Measurements from ENCODE around the gene SLC39A2. TPM values are rescaled to one million over a fixed set of nuclear protein-coding genes. Genes with fewer than 3 reads are reported as not detected.

SLC39A2 gene
- total and polyA plus RNA-seq, 3 experiments from 2014 or later, result 0.16 TPM; not detected in 2

DNA sequence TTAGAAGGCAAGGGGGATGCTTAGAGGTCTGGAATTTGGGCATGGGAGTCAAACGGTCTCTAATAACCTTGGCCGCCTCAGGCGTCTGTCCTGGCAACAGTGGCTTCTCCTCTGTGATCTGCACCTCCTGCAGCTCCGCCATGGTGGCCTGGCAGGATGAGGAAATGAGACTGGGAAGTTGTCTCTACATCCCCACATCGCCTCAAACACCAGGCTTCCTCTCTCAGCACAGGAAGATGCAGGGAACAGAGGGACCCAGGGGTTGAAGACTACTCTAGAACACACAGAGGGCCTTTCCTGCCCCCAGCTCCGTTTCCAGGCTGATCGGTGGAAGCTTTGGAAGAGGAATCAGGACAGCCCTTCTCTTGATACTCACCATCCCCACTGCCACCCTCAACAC, 24.1 kb downstream of the SLC39A2 start:
- no peak for DNase-seq
- ChIA-PET CTCF (interaction anchor here (1.3 to 2.7 kb wide), 3 partner anchors 8 to 48 kb away, joined by 3 to 17 read pairs (median 12); partner anchors contain the start of gene ARHGEF40), POLR2A (interaction anchor here (0.6 kb wide), 1 partner anchor 32 kb away, joined by 3 read pairs; no protein-coding TSS in a partner anchor)
- Mint-ChIP-seq H3K9me3 (no peaks in the 10 kb centered on the region), H3K4me1 (peaks cover 20 to 24% (median 23%) of the 10 kb centered on the region in 3 donors), H3K27ac (peak overlapping the region in 3 of 8 donors; percentile 12 to 31 (median 17)), H3K36me3 (peaks cover 0 to 34% (median 6%) of the 10 kb centered on the region in 3 donors), H3K4me3 (peak overlapping the region; percentile 5 to 95 (median 85)), H3K27me3 (peaks cover 0 to 14% of the 10 kb centered on the region in 2 donors)
- H3K27me3 ChIP-seq (ENCODE audit: insufficient read depth, low read length, poor library complexity, severe bottlenecking), result no peaks in the 10 kb centered on the region
- no peaks in the 10 kb centered on the region for H3K9me3 ChIP-seq (ENCODE audit: low read length)
- H3K4me3 ChIP-seq (ENCODE audit: low read length), result no peak overlapping the region
- no peak overlapping the region for H3K27ac ChIP-seq (ENCODE audit: low read depth, low read length)
- H3K36me3 ChIP-seq (ENCODE audit: insufficient read depth, low read length), result no peaks in the 10 kb centered on the region
- peaks cover 13% of the 10 kb centered on the region for H3K4me1 ChIP-seq (ENCODE audit: insufficient read depth, low read length)

DNA sequence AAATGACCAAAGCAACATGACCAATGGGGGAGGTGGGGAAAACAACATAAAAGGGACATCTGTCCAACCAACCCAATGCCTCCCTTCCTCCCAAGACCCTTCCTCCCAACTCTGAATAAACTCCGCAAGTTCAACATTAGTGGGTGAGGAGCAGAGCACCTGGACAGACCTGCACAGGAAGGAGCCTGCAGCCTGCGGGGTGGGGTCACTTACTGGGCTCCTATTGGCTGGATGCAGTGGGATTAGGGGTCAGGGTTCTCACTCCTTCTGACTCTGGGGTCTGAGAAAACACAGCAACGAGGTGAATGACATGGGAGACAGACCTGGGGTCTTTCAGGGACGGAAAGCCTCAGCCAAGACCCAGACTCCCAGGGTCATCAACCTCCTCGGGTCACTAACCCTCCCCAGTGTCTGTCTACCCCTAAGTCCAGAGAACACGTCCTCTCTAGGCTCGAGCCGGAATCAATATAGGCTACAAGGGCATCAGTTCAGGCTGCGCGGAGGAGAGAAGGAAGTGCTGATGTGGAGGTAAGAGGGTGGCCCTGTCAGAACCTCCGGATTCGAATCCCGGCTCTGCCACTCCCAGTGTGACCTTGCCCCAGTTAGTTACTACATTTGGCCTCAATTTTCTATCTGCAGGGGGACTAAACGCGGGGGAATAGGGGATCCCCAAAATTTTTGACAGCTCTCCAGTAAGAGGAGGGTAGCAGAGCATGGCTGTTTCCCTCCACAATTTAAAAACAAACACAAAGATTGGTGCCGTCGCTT, 24.9 kb downstream of the SLC39A2 start:
- peak in 1 of 5 donors; percentile 17 for DNase-seq
- Mint-ChIP-seq H3K9me3 (no peaks in the 10 kb centered on the region), H3K4me1 (peaks cover 20 to 24% (median 23%) of the 10 kb centered on the region in 3 donors), H3K4me3 (peak overlapping the region; percentile 70 to 95 (median 87)), H3K27me3 (peaks cover 0 to 14% of the 10 kb centered on the region in 2 donors), H3K36me3 (peaks cover 0 to 26% (median 6%) of the 10 kb centered on the region in 3 donors), H3K27ac (peak overlapping the region in 7 of 8 donors; percentile 5 to 96 (median 85))
- H3K36me3 ChIP-seq (ENCODE audit: insufficient read depth, low read length), result no peaks in the 10 kb centered on the region
- ChIA-PET CTCF (interaction anchor here (0.6 to 2.7 kb wide), 4 partner anchors 9 to 79 kb away, joined by 3 to 17 read pairs (median 8); partner anchors contain the start of gene ARHGEF40), POLR2A (interaction anchor here (0.6 to 1.4 kb wide), 3 partner anchors 33 to 80 kb away, joined by 3 to 4 read pairs (median 3); no protein-coding TSS in a partner anchor)
- peaks cover 13% of the 10 kb centered on the region for H3K4me1 ChIP-seq (ENCODE audit: insufficient read depth, low read length)
- no peaks in the 10 kb centered on the region for H3K9me3 ChIP-seq (ENCODE audit: low read length)
- peak overlapping the region; percentile 71 for H3K4me3 ChIP-seq (ENCODE audit: low read length)
- H3K27ac ChIP-seq (ENCODE audit: low read depth, low read length), result peak overlapping the region; percentile 67
- no peaks in the 10 kb centered on the region for H3K27me3 ChIP-seq (ENCODE audit: insufficient read depth, low read length, poor library complexity, severe bottlenecking)

DNA sequence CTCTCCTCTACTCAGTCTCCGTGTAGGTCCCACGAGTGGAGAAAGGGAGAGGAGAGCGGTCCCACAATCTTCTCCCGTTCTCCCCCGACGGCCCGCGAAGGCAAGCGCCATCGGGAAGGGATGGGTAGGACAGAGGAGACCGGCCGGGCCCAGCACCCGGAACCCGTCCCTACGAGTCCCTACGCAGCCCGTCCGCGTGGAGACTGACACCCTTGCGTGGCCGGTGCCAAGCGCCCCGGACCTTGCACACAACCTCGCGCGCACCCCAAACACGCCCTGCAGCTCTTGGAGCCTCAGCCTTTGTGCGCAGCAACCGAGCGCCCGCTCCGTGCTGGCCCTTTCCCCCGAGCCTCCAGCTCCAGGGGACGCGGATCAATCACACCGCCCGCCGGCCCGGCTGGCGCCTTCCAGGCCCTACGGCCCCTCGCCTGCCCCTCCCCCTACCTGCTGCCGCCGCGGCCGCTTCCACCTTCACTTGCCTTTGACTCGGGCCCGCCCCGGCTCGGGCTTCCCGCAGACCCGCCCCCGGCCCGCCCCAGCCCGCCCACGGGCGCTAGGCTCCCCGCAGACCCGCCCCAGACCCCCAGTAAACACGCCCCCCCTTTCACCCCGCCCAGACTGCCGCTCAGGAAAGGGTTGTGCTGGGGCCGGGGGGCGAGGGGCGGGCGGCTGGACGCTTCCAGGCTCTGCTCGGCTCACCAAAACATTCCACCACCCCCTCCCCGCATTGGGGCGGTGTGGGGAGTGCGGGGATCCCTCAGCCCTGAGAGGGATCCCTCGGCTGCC, 25.7 kb downstream of the SLC39A2 start, which contains the start of gene NDRG2:
TSS of gene NDRG2 (minus strand) at position 477 of the 786 bp plus-strand sequence. CDS start 1,746 bp downstream, outside the sequence.
- POLR2A ChIA-PET, result interaction anchor here (1.4 kb wide), 2 partner anchors 46 to 79 kb away, joined by 3 to 4 read pairs; no protein-coding TSS in a partner anchor

DNA sequence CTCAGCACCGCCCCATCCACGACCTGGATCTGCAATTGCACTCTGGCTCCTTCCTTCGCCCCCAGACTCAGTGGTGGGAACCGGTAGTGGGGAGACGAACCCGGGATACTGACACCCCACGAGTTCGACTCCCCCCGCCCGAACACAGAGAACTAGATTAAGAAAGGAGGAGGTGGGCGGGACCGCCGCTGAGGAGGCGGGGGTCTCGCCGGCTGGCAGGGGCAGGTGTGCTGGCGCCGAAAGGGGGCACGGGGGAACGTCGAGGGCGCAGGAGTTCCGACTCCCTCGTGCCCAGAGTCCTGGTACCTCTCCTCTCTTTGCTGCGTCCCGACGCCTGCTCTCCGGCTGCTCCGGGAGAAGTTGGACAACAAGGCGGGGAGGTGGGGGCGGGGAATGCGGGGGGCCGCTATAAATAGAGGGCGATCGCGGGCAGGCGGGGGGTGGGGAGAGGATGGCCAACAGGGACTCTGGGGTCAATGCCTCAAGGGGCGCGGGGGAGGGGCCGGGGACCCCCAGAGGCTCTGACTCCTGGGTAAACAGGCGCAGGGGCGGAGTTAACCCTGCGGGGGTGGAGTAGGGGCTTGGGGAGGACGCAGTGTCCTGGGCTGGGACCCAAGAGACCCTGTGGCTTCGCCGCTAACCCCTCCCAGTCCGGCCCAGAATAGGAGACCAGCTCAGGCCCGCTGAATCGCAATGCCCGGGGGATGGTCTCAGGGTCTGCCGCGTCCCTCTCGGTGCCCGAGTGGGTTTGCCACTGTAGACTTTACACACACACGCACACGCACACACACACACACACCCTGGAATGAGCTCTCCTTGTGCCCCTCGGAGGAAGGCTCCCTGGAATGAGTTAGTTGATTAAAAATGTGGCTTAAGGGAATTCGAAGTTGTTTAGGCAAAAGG, 26.5 kb downstream of the SLC39A2 start:
- Mint-ChIP-seq H3K4me1 (peaks cover 20 to 24% (median 23%) of the 10 kb centered on the region in 3 donors), H3K9me3 (no peaks in the 10 kb centered on the region), H3K27me3 (peaks cover 0 to 11% of the 10 kb centered on the region in 2 donors), H3K27ac (peak overlapping the region in 6 of 8 donors; percentile 28 to 96 (median 87)), H3K4me3 (peak overlapping the region; percentile 82 to 95 (median 92)), H3K36me3 (peaks cover 0 to 16% (median 2%) of the 10 kb centered on the region in 3 donors)
- Histone ChIP-seq H3K4me3 (ENCODE audit: low read length) (peak overlapping the region; percentile 66), H3K9me3 (ENCODE audit: low read length) (no peaks in the 10 kb centered on the region), H3K4me1 (ENCODE audit: insufficient read depth, low read length) (peaks cover 13% of the 10 kb centered on the region), H3K27ac (ENCODE audit: low read depth, low read length) (peak overlapping the region; percentile 49), H3K36me3 (ENCODE audit: insufficient read depth, low read length) (no peaks in the 10 kb centered on the region), H3K27me3 (ENCODE audit: insufficient read depth, low read length, poor library complexity, severe bottlenecking) (no peaks in the 10 kb centered on the region)
- ChIA-PET POLR2A (interaction anchor here (1.4 kb wide), 2 partner anchors 45 to 78 kb away, joined by 3 to 4 read pairs; no protein-coding TSS in a partner anchor), CTCF (interaction anchor here (0.6 to 2.5 kb wide), 7 partner anchors 10 to 79 kb away, joined by 3 to 17 read pairs (median 4); no protein-coding TSS in a partner anchor)
- DNase-seq, result no peak

More for the DNA sequence above, 25.7 kb downstream of the SLC39A2 start, which contains the start of gene NDRG2:
- Mint-ChIP-seq H3K4me3 (peak within 1 kb of the TSS; percentile 82 to 95 (median 92)), H3K27ac (peak within 1 kb of the TSS in 7 of 8 donors; percentile 51 to 96 (median 85)), H3K4me1 (peaks cover 20 to 24% (median 23%) of the 10 kb centered on the region in 3 donors), H3K9me3 (no peaks in the 10 kb centered on the region), H3K27me3 (peaks cover 0 to 14% of the 10 kb centered on the region in 2 donors), H3K36me3 (peaks cover 0 to 19% (median 2%) of the 10 kb centered on the region in 3 donors)
- H3K36me3 ChIP-seq (ENCODE audit: insufficient read depth, low read length), result no peaks in the 10 kb centered on the region
- H3K4me1 ChIP-seq (ENCODE audit: insufficient read depth, low read length), result peaks cover 13% of the 10 kb centered on the region
- H3K9me3 ChIP-seq (ENCODE audit: low read length), result no peaks in the 10 kb centered on the region
- H3K4me3 ChIP-seq (ENCODE audit: low read length), result peak within 1 kb of the TSS; percentile 71
- no peaks in the 10 kb centered on the region for H3K27me3 ChIP-seq (ENCODE audit: insufficient read depth, low read length, poor library complexity, severe bottlenecking)
- DNase-seq, result peak; percentile 66 to 86 (median 74)
- peak within 1 kb of the TSS; percentile 67 for H3K27ac ChIP-seq (ENCODE audit: low read depth, low read length)
- CTCF ChIA-PET, result interaction anchor here (1.3 to 2.7 kb wide), 3 partner anchors 10 to 46 kb away, joined by 3 to 17 read pairs (median 12); partner anchors contain the start of gene ARHGEF40

DNA sequence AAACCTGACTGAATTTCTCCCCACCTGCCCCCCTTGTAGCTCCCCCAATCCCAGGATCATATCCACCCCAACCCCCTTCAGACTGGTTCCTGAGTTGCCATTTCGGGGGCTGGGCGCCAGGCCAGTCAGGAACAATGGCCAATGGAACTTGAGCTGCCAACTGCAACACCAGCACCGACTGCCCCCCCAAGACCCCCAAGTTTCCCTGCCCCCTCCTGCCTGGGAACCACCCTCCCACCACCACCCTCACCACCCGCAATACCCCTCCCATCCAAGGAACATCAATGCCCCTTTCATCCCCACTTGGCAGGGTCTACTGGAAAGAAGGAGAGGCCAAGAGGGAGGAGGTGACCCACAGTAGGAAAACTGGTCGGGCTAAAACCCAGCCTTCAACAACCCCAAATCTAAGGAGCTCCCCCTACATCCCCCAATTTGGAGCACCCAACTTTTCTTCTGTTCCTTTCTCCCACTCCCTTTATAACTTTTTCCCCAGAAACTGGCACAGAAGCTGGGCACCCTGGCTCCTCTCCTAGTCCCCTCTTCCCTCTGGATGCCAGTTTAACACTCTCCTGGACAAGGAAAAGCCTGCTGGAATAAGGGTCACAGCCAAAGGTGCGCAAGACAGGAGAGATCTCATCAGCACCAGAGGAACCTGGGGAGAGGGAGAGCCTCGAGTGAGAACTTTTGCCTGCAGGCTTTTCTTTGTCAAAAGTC, 27.3 kb downstream of the SLC39A2 start:
- no peak overlapping the region for H3K4me3 ChIP-seq (ENCODE audit: low read length)
- H3K9me3 Mint-ChIP-seq, result no peaks in the 10 kb centered on the region
- no peaks in the 10 kb centered on the region for H3K36me3 ChIP-seq (ENCODE audit: insufficient read depth, low read length)
- H3K27me3 ChIP-seq (ENCODE audit: insufficient read depth, low read length, poor library complexity, severe bottlenecking), result no peaks in the 10 kb centered on the region
- H3K4me3 Mint-ChIP-seq, result peak overlapping the region; percentile 53 to 93 (median 89)
- peaks cover 20 to 24% (median 23%) of the 10 kb centered on the region in 3 donors for H3K4me1 Mint-ChIP-seq
- POLR2A ChIA-PET, result no interaction called here
- peak overlapping the region in 4 of 8 donors; percentile 26 to 68 (median 61) for H3K27ac Mint-ChIP-seq
- H3K27ac ChIP-seq (ENCODE audit: low read depth, low read length), result peak overlapping the region; percentile 29
- no peak for DNase-seq
- H3K36me3 Mint-ChIP-seq, result peaks cover 0 to 9% (median 2%) of the 10 kb centered on the region in 3 donors
- CTCF ChIA-PET, result interaction anchor here (0.7 to 1.6 kb wide), 5 partner anchors 12 to 78 kb away, joined by 3 to 6 read pairs (median 4); no protein-coding TSS in a partner anchor
- H3K4me1 ChIP-seq (ENCODE audit: insufficient read depth, low read length), result peaks cover 13% of the 10 kb centered on the region
- no peaks in the 10 kb centered on the region for H3K9me3 ChIP-seq (ENCODE audit: low read length)
- H3K27me3 Mint-ChIP-seq, result peaks cover 0 to 8% of the 10 kb centered on the region in 2 donors

DNA sequence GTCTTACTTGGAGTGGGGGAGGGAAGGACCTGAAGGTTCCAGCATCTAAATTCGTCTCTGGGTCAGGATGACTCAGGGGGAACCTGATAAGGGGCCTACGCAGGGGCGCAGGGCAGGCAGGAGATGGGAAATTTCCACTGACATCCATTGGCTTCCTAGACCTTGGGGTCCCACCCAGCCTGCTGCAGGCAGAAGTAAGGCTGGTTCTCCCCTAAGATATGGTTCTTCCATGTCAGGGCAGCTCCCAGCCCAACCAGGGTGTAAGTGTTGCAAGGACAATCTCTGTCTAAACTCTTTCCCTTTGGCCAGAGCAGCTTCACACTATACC, 27.9 kb downstream of the SLC39A2 start:
- ChIA-PET CTCF (interaction anchor here (1.4 to 1.6 kb wide), 4 partner anchors 12 to 78 kb away, joined by 3 to 5 read pairs (median 4); no protein-coding TSS in a partner anchor), POLR2A (no interaction called here)
- Histone ChIP-seq H3K27me3 (ENCODE audit: insufficient read depth, low read length, poor library complexity, severe bottlenecking) (no peaks in the 10 kb centered on the region), H3K27ac (ENCODE audit: low read depth, low read length) (peak overlapping the region; percentile 29), H3K4me1 (ENCODE audit: insufficient read depth, low read length) (peaks cover 13% of the 10 kb centered on the region), H3K36me3 (ENCODE audit: insufficient read depth, low read length) (no peaks in the 10 kb centered on the region), H3K9me3 (ENCODE audit: low read length) (no peaks in the 10 kb centered on the region), H3K4me3 (ENCODE audit: low read length) (no peak overlapping the region)
- H3K4me1 Mint-ChIP-seq, result peaks cover 20 to 24% (median 23%) of the 10 kb centered on the region in 3 donors
- H3K4me3 Mint-ChIP-seq, result peak overlapping the region; percentile 8 to 89 (median 53)
- H3K27me3 Mint-ChIP-seq, result peaks cover 0 to 8% of the 10 kb centered on the region in 2 donors
- no peaks in the 10 kb centered on the region for H3K9me3 Mint-ChIP-seq
- no peak for DNase-seq
- peaks cover 0 to 5% (median 0%) of the 10 kb centered on the region in 3 donors for H3K36me3 Mint-ChIP-seq
- H3K27ac Mint-ChIP-seq, result peak overlapping the region in 5 of 8 donors; percentile 7 to 51 (median 34)

Measured in CD8-positive, alpha-beta memory T cell (primary cell).